ENCODE results near the gene DPP8.

DPP8 gene

GRCh38 chr15:65516997-65517865 lies at the start of gene DPP8:
Gene DPP8 (minus strand): TSS chr15:65517689. CDS start chr15:65512553, 5,136 bp downstream.
- peak within 1 kb of the TSS; percentile 97 for H3K4me3 ChIP-seq (ENCODE audit: low read depth, low read length)
- peak; percentile 93 for DNase-seq (ENCODE audit: low read depth, low spot score)
- peak; percentile 98 for TF ChIP-seq CTCF (IDR thresholded peaks at IDR 0.05; ENCODE audit: low read depth, low read length)
- in situ Hi-C loops (cut with HindIII; ENCODE audit: low sequenced_read_pairs) = no loop called here

GRCh38 chr15:65561934-65562333 lies 44.4 kb upstream of the DPP8 start:
- no peak overlapping the region for H3K4me3 ChIP-seq (ENCODE audit: low read depth, low read length)
- in situ Hi-C loops (cut with HindIII; ENCODE audit: low sequenced_read_pairs) = no loop called here
- DNase-seq (ENCODE audit: low read depth, low spot score) = no peak
- TF ChIP-seq CTCF (IDR thresholded peaks at IDR 0.05; ENCODE audit: low read depth, low read length) = no peak

GRCh38 chr15:65559941-65560340 lies 42.5 kb upstream of the DPP8 start:
- TF ChIP-seq CTCF (IDR thresholded peaks at IDR 0.05; ENCODE audit: low read depth, low read length) = no peak
- in situ Hi-C loops (cut with HindIII; ENCODE audit: low sequenced_read_pairs) = no loop called here
- no peak for DNase-seq (ENCODE audit: low read depth, low spot score)
- H3K4me3 ChIP-seq (ENCODE audit: low read depth, low read length) = no peak overlapping the region

- H3K4me3 ChIP-seq (ENCODE audit: low read depth, low read length) = no peak overlapping the region
- no peak for DNase-seq (ENCODE audit: low read depth, low spot score)
- TF ChIP-seq CTCF (IDR thresholded peaks at IDR 0.05; ENCODE audit: low read depth, low read length) = no peak
- in situ Hi-C loops (cut with HindIII; ENCODE audit: low sequenced_read_pairs) = no loop called here
Measured at GRCh38 chr15:65558997-65559760, 41.7 kb upstream of the DPP8 start.

- in situ Hi-C loops (cut with HindIII; ENCODE audit: low sequenced_read_pairs) = no loop called here
- no peak for TF ChIP-seq CTCF (IDR thresholded peaks at IDR 0.05; ENCODE audit: low read depth, low read length)
- peak; percentile 47 for DNase-seq (ENCODE audit: low read depth, low spot score)
- no peak overlapping the region for H3K4me3 ChIP-seq (ENCODE audit: low read depth, low read length)
Measured at GRCh38 chr15:65558336-65558735, 40.8 kb upstream of the DPP8 start.

- no peak overlapping the region for H3K4me3 ChIP-seq (ENCODE audit: low read depth, low read length)
- no peak for DNase-seq (ENCODE audit: low read depth, low spot score)
- no peak for TF ChIP-seq CTCF (IDR thresholded peaks at IDR 0.05; ENCODE audit: low read depth, low read length)
- in situ Hi-C loops (cut with HindIII; ENCODE audit: low sequenced_read_pairs) = no loop called here
Measured at GRCh38 chr15:65556622-65557021, 39.1 kb upstream of the DPP8 start.

All from astrocyte of the spinal cord (primary cell).